ENCODE results near the gene PCDH11X.
"Not testable (repeated sequence)": the region's sequence is repeated elsewhere in the genome, so short reads cannot be mapped to it uniquely, and the experiment has no call there.

DNA sequence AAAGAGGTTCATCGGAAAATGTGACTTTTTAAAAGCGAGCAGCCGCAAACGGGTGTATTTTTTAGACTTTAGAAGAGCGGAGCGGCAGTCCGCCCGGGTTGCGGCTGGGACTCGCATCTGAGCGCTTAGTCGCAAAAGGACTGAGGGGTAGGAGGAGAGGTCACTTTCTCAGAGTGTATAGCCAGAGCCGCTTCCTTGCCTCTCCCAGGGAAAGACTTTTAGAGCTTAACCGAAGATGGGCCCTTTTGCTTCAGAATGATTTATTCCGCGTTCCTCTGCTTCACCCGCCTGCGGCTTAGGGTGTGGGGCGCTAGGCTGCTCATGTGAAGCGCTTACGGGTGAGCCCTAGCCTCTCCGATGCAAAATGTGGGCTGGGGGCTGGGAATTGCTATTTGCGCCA is 1.5 kb downstream of the PCDH11X start:
- TF ChIP-seq POLR2AphosphoS5 (IDR thresholded peaks at IDR 0.05; ENCODE audit: low read depth, low read length); TAF1 (IDR thresholded peaks at IDR 0.05; ENCODE audit: low read depth, low read length); RAD21 (IDR thresholded peaks at IDR 0.05 in 1 of 2, conservative IDR thresholded peaks at IDR 0.05 in 1 of 2; ENCODE audit: low read depth in 2 of 2, low read length in 2 of 2); CEBPB (IDR thresholded peaks at IDR 0.05; ENCODE audit: low read depth, low read length); SIN3A (conservative IDR thresholded peaks at IDR 0.05 in 1 of 2, IDR thresholded peaks at IDR 0.05 in 1 of 2; ENCODE audit: low read depth in 1 of 2, low read length in 2 of 2); RNF2 (IDR thresholded peaks at IDR 0.05; ENCODE audit: borderline replicate concordance, low read depth, low read length, missing control alignments, poor library complexity, severe bottlenecking); SP1 (IDR thresholded peaks at IDR 0.05; ENCODE audit: low read depth, low read length); JUND (IDR thresholded peaks at IDR 0.05; ENCODE audit: low read length); EZH2 (IDR thresholded peaks at IDR 0.05; ENCODE audit: low read depth, low read length, severe bottlenecking); BRCA1 (IDR thresholded peaks at IDR 0.05; ENCODE audit: low read depth, low read length); SP2 (IDR thresholded peaks at IDR 0.05; ENCODE audit: low read length): not testable (repeated sequence)
- TF ChIP-seq, protein P1, sequence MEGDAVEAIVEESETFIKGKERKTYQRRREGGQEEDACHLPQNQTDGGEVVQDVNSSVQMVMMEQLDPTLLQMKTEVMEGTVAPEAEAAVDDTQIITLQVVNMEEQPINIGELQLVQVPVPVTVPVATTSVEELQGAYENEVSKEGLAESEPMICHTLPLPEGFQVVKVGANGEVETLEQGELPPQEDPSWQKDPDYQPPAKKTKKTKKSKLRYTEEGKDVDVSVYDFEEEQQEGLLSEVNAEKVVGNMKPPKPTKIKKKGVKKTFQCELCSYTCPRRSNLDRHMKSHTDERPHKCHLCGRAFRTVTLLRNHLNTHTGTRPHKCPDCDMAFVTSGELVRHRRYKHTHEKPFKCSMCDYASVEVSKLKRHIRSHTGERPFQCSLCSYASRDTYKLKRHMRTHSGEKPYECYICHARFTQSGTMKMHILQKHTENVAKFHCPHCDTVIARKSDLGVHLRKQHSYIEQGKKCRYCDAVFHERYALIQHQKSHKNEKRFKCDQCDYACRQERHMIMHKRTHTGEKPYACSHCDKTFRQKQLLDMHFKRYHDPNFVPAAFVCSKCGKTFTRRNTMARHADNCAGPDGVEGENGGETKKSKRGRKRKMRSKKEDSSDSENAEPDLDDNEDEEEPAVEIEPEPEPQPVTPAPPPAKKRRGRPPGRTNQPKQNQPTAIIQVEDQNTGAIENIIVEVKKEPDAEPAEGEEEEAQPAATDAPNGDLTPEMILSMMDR (IDR thresholded peaks at IDR 0.05; ENCODE audit: control extremely low read depth in 1 of 3, insufficient read depth in 1 of 3, low read depth in 1 of 3, low read length in 3 of 3): not testable (repeated sequence)
- TF ChIP-seq, protein P2, sequence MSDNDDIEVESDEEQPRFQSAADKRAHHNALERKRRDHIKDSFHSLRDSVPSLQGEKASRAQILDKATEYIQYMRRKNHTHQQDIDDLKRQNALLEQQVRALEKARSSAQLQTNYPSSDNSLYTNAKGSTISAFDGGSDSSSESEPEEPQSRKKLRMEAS (IDR thresholded peaks at IDR 0.05): not testable (repeated sequence)

Measured in H1 (cell line).